ENCODE results near the gene ATP12A.
"Not testable (repeated sequence)": the region's sequence is repeated elsewhere in the genome, so short reads cannot be mapped to it uniquely, and the experiment has no call there.

ATP12A gene

DNA sequence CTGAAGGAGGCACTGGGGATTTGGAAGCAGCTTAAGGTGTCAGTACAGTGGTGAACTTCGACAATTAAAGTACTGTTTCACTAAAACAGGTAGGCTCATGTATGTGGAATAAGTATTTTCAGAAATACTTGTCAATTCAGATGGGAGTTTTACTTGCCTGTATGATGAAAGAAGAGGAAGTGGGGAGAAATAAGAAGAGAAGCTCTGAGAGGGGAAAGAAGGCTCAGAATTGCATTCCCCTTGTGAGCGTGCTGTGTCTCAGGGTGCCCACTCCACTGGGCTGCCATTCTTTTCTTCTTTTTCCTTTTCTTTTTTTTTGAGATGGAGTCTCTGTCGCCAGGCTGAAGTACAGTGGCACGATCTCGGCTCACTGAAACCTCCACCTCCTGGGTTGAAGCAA is 45.2 kb downstream of the ATP12A start:
- no peak overlapping the region for H3K27ac ChIP-seq
- DNase-seq (ENCODE audit: low spot score), result no peak
- TF ChIP-seq, protein P1, sequence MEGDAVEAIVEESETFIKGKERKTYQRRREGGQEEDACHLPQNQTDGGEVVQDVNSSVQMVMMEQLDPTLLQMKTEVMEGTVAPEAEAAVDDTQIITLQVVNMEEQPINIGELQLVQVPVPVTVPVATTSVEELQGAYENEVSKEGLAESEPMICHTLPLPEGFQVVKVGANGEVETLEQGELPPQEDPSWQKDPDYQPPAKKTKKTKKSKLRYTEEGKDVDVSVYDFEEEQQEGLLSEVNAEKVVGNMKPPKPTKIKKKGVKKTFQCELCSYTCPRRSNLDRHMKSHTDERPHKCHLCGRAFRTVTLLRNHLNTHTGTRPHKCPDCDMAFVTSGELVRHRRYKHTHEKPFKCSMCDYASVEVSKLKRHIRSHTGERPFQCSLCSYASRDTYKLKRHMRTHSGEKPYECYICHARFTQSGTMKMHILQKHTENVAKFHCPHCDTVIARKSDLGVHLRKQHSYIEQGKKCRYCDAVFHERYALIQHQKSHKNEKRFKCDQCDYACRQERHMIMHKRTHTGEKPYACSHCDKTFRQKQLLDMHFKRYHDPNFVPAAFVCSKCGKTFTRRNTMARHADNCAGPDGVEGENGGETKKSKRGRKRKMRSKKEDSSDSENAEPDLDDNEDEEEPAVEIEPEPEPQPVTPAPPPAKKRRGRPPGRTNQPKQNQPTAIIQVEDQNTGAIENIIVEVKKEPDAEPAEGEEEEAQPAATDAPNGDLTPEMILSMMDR (IDR thresholded peaks at IDR 0.05), result no peak
- H3K4me3 ChIP-seq, result no peak overlapping the region

- TF ChIP-seq, protein P1 (IDR thresholded peaks at IDR 0.05), result peak; percentile 68
- H3K4me3 ChIP-seq, result no peak overlapping the region
- DNase-seq (ENCODE audit: low spot score), result peak; percentile 72
These were observed 47.8 kb downstream of the ATP12A start for GRCh38 chr13:24727731-24728601.

DNA sequence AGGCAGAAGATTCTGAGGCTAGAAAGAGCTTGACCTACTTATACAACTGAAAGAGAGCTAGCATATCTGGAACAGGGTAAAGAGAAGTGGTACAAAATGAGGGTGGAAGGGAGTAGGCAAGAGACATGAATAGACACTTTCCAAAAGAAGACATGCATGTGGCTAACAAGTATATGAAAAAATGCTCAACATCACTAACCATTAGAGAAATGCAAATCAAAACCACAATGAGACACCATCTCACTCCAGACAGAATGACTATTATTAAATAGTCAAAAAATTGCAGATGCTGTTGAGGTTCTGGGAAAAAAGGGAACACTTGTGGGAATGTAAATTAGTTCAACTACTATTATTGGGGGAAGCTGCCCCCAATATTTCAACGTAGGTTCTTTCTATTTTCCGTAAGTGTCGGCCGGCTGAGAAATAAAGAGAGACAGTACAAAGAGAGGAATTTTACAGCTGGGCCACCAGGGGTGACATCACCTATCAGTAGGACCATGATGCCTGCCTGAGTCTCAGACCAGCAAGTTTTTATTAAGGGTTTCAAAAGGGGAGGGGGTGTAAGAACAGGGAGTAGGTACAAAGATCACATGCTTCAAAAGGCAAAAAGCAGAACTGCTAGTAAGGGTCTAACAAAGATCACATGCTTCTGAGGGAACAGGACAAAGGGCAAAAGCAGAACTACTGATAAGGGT is 50.8 kb downstream of the ATP12A start:
- DNase-seq (ENCODE audit: low spot score); H3K27ac ChIP-seq; H3K4me3 ChIP-seq: not testable (repeated sequence)

More at GRCh38 chr13:24727731-24728601, 47.8 kb downstream of the ATP12A start:
- H3K27ac ChIP-seq, result no peak overlapping the region

- TF ChIP-seq, protein P1 (IDR thresholded peaks at IDR 0.05), result no peak
- DNase-seq (ENCODE audit: low spot score), result no peak
- H3K27ac ChIP-seq, result no peak overlapping the region
- no peak overlapping the region for H3K4me3 ChIP-seq
These were observed 54.7 kb downstream of the ATP12A start for GRCh38 chr13:24734950-24735349.

DNA sequence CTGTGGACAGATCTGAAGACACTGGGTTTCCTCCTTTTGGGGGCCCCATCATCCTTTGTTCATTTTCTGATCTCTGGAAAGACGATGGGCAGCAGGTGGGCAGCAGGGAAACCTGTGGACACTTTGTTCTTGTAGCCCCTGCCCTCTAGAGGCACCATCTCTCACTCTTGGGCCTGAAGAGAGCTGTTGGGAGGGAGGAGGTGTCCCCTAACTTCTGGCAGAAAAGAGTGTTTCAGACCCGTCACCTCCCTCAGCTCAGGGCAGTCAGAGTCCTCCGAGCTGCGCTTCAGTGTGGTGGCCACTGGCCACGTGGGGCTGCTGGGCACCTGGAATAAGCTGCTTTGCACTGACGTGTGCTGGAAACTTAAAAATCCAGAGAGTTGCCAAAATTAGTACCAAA is 56.8 kb downstream of the ATP12A start:
- DNase-seq (ENCODE audit: low spot score), result no peak
- Histone ChIP-seq H3K4me3 (no peak overlapping the region), H3K27ac (no peak overlapping the region)
- TF ChIP-seq, protein P1 (IDR thresholded peaks at IDR 0.05), result no peak

GRCh38 chr13:24738366-24738847 is 58.2 kb downstream of the ATP12A start:
- Histone ChIP-seq H3K4me3 (no peak overlapping the region), H3K27ac (no peak overlapping the region)
- TF ChIP-seq, protein P1 (IDR thresholded peaks at IDR 0.05), result no peak
- DNase-seq (ENCODE audit: low spot score), result no peak

DNA sequence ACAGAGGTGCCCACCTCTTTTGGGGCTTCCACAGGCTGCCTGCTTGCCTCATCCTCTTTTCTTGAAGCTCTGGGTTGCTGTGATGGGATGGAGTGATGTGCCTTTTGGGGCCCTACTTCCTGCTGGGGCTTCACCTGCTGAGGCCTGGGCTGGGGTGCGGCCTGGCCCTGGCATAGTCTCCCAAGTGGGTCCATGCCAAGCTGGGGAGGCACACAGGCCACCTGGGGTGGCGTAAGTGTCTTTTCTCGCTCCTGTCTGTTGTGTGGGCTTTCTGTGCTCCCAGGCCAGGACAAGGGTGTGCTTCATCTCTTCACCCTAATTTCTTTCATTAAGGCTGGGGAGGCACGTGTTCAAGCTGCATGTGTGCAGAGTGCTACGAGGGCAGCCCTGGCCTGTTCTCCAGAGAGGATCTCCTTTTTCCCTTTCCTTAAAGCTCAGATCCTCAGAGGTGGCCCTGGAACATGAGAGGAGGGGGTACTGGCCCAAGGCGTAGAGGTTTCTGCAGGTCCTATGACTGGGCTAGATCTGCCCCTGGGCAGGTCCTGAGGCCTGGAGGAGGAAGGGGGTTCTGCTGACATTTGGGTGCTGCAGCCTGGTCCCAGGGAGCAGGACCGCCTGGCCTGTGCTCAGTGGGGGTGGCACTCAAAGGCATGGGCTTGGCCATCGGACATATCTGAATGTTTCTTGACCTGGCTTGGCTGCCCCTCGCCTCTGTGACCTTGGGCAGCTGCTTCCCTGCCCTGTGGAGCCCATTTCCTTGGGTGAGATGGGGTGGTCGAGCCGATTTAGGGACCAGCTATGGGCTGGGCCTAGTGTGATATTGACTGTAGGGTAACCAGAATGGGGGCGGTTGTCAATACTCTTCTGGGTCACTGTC is 60.0 kb downstream of the ATP12A start:
- no peak overlapping the region for H3K27ac ChIP-seq
- H3K4me3 ChIP-seq, result no peak overlapping the region
- DNase-seq (ENCODE audit: low spot score), result no peak
- TF ChIP-seq, protein P1 (IDR thresholded peaks at IDR 0.05), result no peak

All from coronary artery (tissue), 2 donors.